Glomerular visceral epithelial cell (primary cell): Measurements from ENCODE around the gene ILDR2.

Experiments
- DNase-seq: peaks from one replicate; pipeline ENCODE4 v3.0.0-alpha.2; 2016; ENCODE audit errors: extremely low spot score

Gene ILDR2

GRCh38 chr1:166975361-166976129 is at the start of gene ILDR2:
Gene ILDR2 (minus strand): TSS chr1:166975540. CDS start chr1:166975268, 272 bp downstream.
- DNase-seq, result peak; percentile 51

GRCh38 chr1:167022384-167022783 is 47.0 kb upstream of the ILDR2 start:
- DNase-seq, result no peak

- no peak for DNase-seq
Observed at GRCh38 chr1:167016100-167016750, 40.9 kb upstream of the ILDR2 start.

GRCh38 chr1:167013108-167013929 is 38.0 kb upstream of the ILDR2 start:
- DNase-seq, result no peak

- DNase-seq, result no peak
Observed at GRCh38 chr1:167012570-167012969, 37.2 kb upstream of the ILDR2 start.

GRCh38 chr1:167011560-167012191 is 36.3 kb upstream of the ILDR2 start:
- DNase-seq, result no peak

- DNase-seq, result peak; percentile 37
Observed at GRCh38 chr1:167003711-167004110, 28.4 kb upstream of the ILDR2 start.

- no peak for DNase-seq
Observed at GRCh38 chr1:167002354-167002753, 27.0 kb upstream of the ILDR2 start.

GRCh38 chr1:167000546-167000945 is 25.2 kb upstream of the ILDR2 start:
- no peak for DNase-seq

GRCh38 chr1:166999500-167000055 is 24.2 kb upstream of the ILDR2 start:
- DNase-seq, result no peak

GRCh38 chr1:166999075-166999474 is 23.7 kb upstream of the ILDR2 start:
- DNase-seq, result no peak

- DNase-seq, result no peak
Observed at GRCh38 chr1:166988974-166989515, 13.7 kb upstream of the ILDR2 start, which contains the start of gene MAEL. Gene MAEL (plus strand): TSS chr1:166989280. CDS start chr1:166989353, 73 bp downstream.

- no peak for DNase-seq
Observed at GRCh38 chr1:166981589-166981988, 6.2 kb upstream of the ILDR2 start.

GRCh38 chr1:166980818-166981217 is 5.5 kb upstream of the ILDR2 start:
- peak; percentile 61 for DNase-seq

GRCh38 chr1:166980383-166980782 is 5.0 kb upstream of the ILDR2 start:
- DNase-seq, result no peak

- DNase-seq, result no peak
Observed at GRCh38 chr1:166978821-166979220, 3.5 kb upstream of the ILDR2 start.

- DNase-seq, result no peak
Observed at GRCh38 chr1:166977951-166978350, 2.6 kb upstream of the ILDR2 start.

GRCh38 chr1:166974647-166975345 is 544 bp downstream of the ILDR2 start:
- peak; percentile 16 for DNase-seq

- DNase-seq, result no peak
Observed at GRCh38 chr1:166972826-166973225, 2.5 kb downstream of the ILDR2 start.

GRCh38 chr1:166972193-166972592 is 3.1 kb downstream of the ILDR2 start:
- no peak for DNase-seq

- DNase-seq, result no peak
Observed at GRCh38 chr1:166971252-166971651, 4.1 kb downstream of the ILDR2 start.
